Measurements from ENCODE around the gene DRAM1. TPM values are rescaled to one million over a fixed set of nuclear protein-coding genes. Genes with fewer than 3 reads are reported as not detected.

Gene DRAM1
- total RNA-seq (2022; extraction: Qiagen RNA extraction; ENCODE audit: low read depth) = 23.7 to 28.8 TPM (median 27.6 TPM) in 5 replicates

GRCh38 chr12:101876861-101877805 is at the start of gene DRAM1:
DRAM1 (plus strand) TSS chr12:101877580; CDS start chr12:101877790, 210 bp downstream.

GRCh38 chr12:101830367-101831325 is 46.7 kb upstream of the DRAM1 start, which contains the start of gene GNPTAB:
GNPTAB (minus strand) TSS chr12:101830959; CDS start chr12:101830675, 284 bp downstream.

Other genes with a start within 250 kb of the DRAM1 start
- gene CHPT1, start 179.9 kb upstream of the DRAM1 start, total RNA-seq (2022; extraction: Qiagen RNA extraction; ENCODE audit: low read depth) = 44.8 to 75.3 TPM (median 67.9 TPM) in 5 replicates
- gene SYCP3, start 138.1 kb upstream of the DRAM1 start, total RNA-seq (2022; extraction: Qiagen RNA extraction; ENCODE audit: low read depth) = 0.12 to 0.14 TPM in 2 of 5 replicates, not detected in the others
- 13.6 to 17.8 TPM (median 16.0 TPM) in 5 replicates for gene GNPTAB, start 46.6 kb upstream of the DRAM1 start, total RNA-seq (2022; extraction: Qiagen RNA extraction; ENCODE audit: low read depth)
- gene WASHC3, start 184.4 kb downstream of the DRAM1 start, total RNA-seq (2022; extraction: Qiagen RNA extraction; ENCODE audit: low read depth) = 28.0 to 36.8 TPM (median 29.7 TPM) in 5 replicates
- gene NUP37, start 242.5 kb downstream of the DRAM1 start, total RNA-seq (2022; extraction: Qiagen RNA extraction; ENCODE audit: low read depth) = 68.7 to 77.3 TPM (median 74.3 TPM) in 5 replicates
- 20.5 to 27.2 TPM (median 25.6 TPM) in 5 replicates for gene PARPBP, start 242.6 kb downstream of the DRAM1 start, total RNA-seq (2022; extraction: Qiagen RNA extraction; ENCODE audit: low read depth)